ENCODE measurements around the gene GGT6.

GGT6 gene

GRCh38 chr17:4576161-4576558 is 15.8 kb upstream of the GGT6 start:
- DNase-seq (ENCODE audit: low read depth) = no peak

- no peak for DNase-seq (ENCODE audit: low read depth)
Measured at GRCh38 chr17:4574448-4575045, 14.2 kb upstream of the GGT6 start.

GRCh38 chr17:4573669-4574068 is 13.3 kb upstream of the GGT6 start:
- DNase-seq (ENCODE audit: low read depth) = no peak

- no peak for DNase-seq (ENCODE audit: low read depth)
Measured at GRCh38 chr17:4573115-4573514, 12.7 kb upstream of the GGT6 start.

GRCh38 chr17:4572131-4572530 is 11.8 kb upstream of the GGT6 start:
- no peak for DNase-seq (ENCODE audit: low read depth)

- no peak for DNase-seq (ENCODE audit: low read depth)
Measured at GRCh38 chr17:4569591-4569990, 9.2 kb upstream of the GGT6 start.

GRCh38 chr17:4566785-4567184 is 6.4 kb upstream of the GGT6 start:
- peak; percentile 15 for DNase-seq (ENCODE audit: low read depth)

GRCh38 chr17:4565209-4566141 is 5.1 kb upstream of the GGT6 start:
- peak; percentile 46 for DNase-seq (ENCODE audit: low read depth)

GRCh38 chr17:4562015-4562969 is 1.9 kb upstream of the GGT6 start:
- no peak for DNase-seq (ENCODE audit: low read depth)

GRCh38 chr17:4560837-4561256 is 470 bp upstream of the GGT6 start:
- no peak for DNase-seq (ENCODE audit: low read depth)

- DNase-seq (ENCODE audit: low read depth) = no peak
Measured at GRCh38 chr17:4559966-4560365, 411 bp downstream of the GGT6 start.

GRCh38 chr17:4559139-4559791 is 1.1 kb downstream of the GGT6 start:
- DNase-seq (ENCODE audit: low read depth) = no peak

- DNase-seq (ENCODE audit: low read depth) = no peak
Measured at GRCh38 chr17:4558347-4558971, 1.9 kb downstream of the GGT6 start.

- no peak for DNase-seq (ENCODE audit: low read depth)
Measured at GRCh38 chr17:4557626-4558346, 2.6 kb downstream of the GGT6 start.

- DNase-seq (ENCODE audit: low read depth) = no peak
Measured at GRCh38 chr17:4556996-4557395, 3.4 kb downstream of the GGT6 start.

- no peak for DNase-seq (ENCODE audit: low read depth)
Measured at GRCh38 chr17:4555873-4556759, 4.3 kb downstream of the GGT6 start.

GRCh38 chr17:4554997-4555799 is 5.2 kb downstream of the GGT6 start, which contains the start of gene MYBBP1A:
Gene MYBBP1A, minus strand, starts transcription at chr17:4555384. Its CDS starts 60 bp downstream, at chr17:4555324.
- DNase-seq (ENCODE audit: low read depth) = peak; percentile 86

- DNase-seq (ENCODE audit: low read depth) = no peak
Measured at GRCh38 chr17:4554441-4554996, 5.9 kb downstream of the GGT6 start.
